Activated naive CD4-positive, alpha-beta T cell treated with anti-CD3 and anti-CD28 coated beads, Interleukin-2, amount 50 U/mL, for 24 hours (primary cell): ENCODE measurements around the gene PAX6.

Experiments
- H3K27ac Mint-ChIP-seq: one replicate; pipeline ENCODE4 v1.8.0; 2021; ENCODE audit warnings: mild to moderate bottlenecking, mixed read lengths
- H3K27me3 Mint-ChIP-seq: one replicate; pipeline ENCODE4 v1.8.0; 2021; ENCODE audit warnings: mixed read lengths
- H3K36me3 Mint-ChIP-seq: one replicate; pipeline ENCODE4 v1.8.0; 2021; ENCODE audit warnings: mixed read lengths
- H3K4me1 Mint-ChIP-seq: one replicate; pipeline ENCODE4 v1.8.0; 2021; ENCODE audit warnings: mixed read lengths
- H3K4me3 Mint-ChIP-seq: one replicate; pipeline ENCODE4 v1.8.0; 2021; ENCODE audit warnings: mild to moderate bottlenecking, mixed read lengths
- H3K9me3 Mint-ChIP-seq: one replicate; pipeline ENCODE4 v1.8.0; 2021; ENCODE audit warnings: mixed read lengths

The PAX6 gene

DNA sequence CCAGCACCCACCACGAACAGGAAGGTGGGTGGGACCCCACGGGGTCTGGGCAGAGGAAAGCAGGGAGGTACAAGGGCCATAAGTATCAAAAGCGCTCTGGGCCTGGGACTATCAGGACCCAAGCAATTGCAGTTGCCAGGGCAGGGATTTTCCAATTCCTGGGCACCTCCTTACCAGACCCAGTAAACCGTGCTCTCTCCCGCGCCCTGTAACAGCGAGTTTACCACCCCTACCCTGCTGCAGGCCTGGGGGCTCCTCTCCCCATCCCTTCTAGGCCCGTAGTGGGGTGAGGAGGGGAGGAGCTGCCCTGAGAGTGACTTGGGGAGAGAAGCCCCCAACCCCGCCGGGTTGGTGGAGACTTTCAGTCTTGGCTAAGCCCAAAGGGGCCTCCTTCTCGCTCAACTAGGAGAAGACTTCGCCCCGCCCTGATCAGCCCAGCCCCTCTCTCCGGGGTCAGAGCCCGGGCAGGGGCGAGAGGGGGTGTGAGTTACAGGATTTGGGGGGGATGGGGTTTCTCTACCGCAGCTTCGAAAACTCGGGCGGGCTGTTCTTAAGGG lies 5.4 kb downstream of the PAX6 start:
- Mint-ChIP-seq H3K4me3 (no peak overlapping the region), H3K27me3 (peaks cover 77% of the 10 kb centered on the region), H3K27ac (no peak overlapping the region), H3K36me3 (peaks cover 6% of the 10 kb centered on the region), H3K4me1 (peaks cover 46% of the 10 kb centered on the region), H3K9me3 (peaks cover 11% of the 10 kb centered on the region)

DNA sequence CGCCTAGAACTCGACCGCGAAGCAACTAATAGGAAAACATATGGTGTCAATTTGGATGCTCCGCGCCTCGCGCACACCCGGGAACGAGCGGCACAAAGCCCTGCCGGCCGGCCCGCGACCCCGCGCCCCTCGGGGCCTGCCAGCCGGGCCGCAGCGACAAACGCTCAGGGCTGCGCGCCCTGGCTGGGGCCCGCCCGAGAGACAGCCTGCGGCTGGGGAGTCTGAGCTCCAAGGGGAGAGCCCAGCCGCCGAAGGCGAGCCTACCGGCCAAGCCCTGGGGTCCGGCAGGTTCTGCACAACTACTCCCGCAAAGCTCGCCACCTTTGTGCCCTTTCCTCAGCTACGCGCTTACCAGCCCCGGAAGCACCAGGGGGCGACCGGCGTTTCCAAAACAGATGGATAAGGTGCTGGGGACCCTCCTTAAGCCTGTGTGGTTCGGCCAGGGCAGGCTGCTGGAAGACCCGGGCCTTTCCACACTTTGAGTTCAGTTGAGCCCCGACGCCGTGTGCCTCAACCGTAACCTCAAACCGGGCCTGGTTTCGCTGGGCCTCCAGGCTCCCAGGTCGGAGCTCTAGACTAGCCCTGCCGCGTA lies 6.0 kb downstream of the PAX6 start:
- Mint-ChIP-seq H3K27me3 (peaks cover 80% of the 10 kb centered on the region), H3K27ac (peak overlapping the region; percentile 30), H3K9me3 (peaks cover 17% of the 10 kb centered on the region), H3K4me3 (peak overlapping the region; percentile 72), H3K36me3 (peaks cover 9% of the 10 kb centered on the region), H3K4me1 (peaks cover 50% of the 10 kb centered on the region)

DNA sequence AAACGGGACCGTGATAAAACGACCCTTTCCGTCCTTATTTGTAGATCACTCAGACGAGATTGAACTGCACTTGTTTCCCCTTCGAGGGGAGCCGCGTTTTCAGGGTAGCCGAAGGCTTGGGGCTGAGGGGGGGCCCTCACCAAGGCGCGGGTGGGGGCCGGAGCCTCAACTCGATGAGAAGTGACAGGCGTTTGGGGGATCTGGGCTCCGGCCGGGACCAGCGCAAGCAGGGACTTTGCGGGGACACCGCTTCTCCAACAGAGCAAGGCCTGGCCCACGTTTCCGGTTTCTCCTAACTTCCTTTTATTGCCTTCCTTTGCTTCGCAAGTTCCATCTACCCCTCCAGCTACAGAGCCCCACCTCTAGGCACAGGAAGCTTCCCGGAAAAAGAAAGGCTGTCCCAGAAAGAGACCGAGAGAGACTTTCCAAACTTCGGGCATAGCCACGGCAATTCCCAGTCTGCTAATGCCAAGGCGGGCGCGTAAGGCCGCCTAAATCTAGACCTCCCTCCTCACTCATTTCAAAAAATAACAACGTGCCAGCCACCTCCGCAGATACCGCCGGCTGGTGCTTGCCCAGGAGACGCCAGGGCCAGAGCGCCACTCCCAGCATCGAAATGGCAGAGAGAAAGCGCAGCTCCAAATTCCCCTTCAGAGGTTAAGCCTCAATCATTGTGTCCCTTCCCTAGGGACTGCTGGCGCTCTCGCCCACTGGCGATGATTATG lies 6.6 kb downstream of the PAX6 start:
- Mint-ChIP-seq H3K9me3 (peaks cover 20% of the 10 kb centered on the region), H3K27me3 (peaks cover 80% of the 10 kb centered on the region), H3K4me3 (peak overlapping the region; percentile 72), H3K36me3 (peaks cover 12% of the 10 kb centered on the region), H3K27ac (no peak overlapping the region), H3K4me1 (peaks cover 49% of the 10 kb centered on the region)

DNA sequence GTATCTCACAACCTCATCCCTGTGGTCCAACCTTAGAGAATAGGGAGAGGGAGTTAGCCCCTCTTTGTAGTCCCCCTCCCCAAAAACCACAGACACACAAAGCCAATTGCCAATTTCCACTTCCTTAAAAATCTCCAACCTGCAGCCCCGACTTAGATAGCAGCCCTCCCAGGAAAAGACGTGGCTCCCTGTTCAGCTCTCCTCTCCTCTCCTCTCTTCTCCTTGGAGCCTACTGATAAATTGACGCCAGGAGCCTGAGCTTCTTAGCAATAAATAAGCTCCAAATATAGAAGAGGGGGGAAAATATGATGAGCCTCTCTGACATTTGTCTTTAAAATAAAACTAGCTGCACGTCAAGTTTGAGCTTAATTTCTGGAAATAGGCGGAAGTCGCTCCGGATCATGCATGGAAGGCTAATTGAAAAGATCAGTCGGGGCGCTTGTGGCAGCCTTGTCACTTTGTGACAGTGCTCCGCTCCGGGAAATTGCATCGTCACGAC lies 7.3 kb downstream of the PAX6 start:
- H3K27ac Mint-ChIP-seq: no peak overlapping the region
- peaks cover 46% of the 10 kb centered on the region for H3K4me1 Mint-ChIP-seq
- H3K9me3 Mint-ChIP-seq: peaks cover 20% of the 10 kb centered on the region
- H3K27me3 Mint-ChIP-seq: peaks cover 77% of the 10 kb centered on the region
- peak overlapping the region; percentile 72 for H3K4me3 Mint-ChIP-seq
- peaks cover 12% of the 10 kb centered on the region for H3K36me3 Mint-ChIP-seq

DNA sequence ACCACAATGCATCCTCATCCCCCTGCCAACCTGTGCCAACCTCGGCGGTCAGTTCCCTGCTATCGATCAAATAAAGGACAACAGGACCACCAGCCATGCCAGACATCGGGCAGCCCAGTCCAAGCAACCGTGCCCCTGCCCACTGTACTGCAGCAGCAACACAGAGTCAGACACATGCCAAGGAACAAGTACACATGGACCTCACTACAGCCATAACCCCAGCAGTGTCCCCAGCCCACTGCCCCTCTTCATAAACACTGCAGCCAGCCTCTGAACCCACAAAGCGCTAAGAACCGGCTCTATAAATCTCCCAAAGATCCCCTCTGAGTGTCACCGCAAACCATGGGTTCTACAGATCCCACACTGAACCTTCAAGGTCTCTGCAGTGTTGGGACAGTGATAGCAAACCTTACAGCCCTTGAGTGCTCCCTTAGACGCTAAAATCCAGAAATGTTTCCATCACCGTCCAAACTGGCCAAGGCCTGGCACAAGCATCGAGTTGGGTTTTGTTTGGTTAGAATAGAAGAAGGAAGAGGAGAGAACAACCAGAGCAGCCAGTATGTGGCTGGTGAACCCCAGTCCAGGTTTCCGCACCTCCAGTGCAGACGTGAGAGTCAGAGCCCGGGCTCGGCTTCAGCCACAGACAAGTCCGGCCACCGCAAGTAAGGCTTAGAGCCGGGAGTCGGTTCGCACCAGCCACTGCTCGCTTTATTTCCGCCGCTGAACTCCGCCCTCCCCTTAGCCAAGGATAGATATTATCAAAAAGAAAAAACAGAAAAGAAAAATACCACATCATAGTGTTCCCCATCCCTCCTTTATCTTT lies 7.9 kb downstream of the PAX6 start:
- H3K4me1 Mint-ChIP-seq: peaks cover 41% of the 10 kb centered on the region
- no peak overlapping the region for H3K27ac Mint-ChIP-seq
- H3K4me3 Mint-ChIP-seq: peak overlapping the region; percentile 44
- peaks cover 12% of the 10 kb centered on the region for H3K36me3 Mint-ChIP-seq
- H3K9me3 Mint-ChIP-seq: peaks cover 20% of the 10 kb centered on the region
- peaks cover 72% of the 10 kb centered on the region for H3K27me3 Mint-ChIP-seq

DNA sequence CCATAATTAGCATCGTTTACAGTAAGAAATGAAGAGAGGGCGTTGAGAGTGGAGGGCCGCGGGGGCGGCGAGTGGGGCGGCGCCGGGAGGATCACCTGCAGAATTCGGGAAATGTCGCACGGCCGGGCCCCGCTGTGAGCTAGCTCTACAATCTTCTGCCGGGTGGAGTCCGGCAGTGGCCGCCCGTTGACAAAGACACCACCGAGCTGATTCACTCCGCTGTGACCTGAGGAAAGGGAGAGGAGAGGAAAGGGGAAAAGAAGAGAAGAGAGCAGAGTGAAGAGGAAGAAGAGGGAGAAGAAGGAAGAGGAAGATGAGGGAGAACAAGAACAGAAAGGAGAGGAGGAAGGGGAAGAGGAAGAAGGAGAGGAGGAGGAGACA lies 8.5 kb downstream of the PAX6 start:
- Mint-ChIP-seq H3K9me3 (peaks cover 20% of the 10 kb centered on the region), H3K27ac (no peak overlapping the region), H3K4me3 (no peak overlapping the region), H3K27me3 (peaks cover 69% of the 10 kb centered on the region), H3K4me1 (peaks cover 43% of the 10 kb centered on the region), H3K36me3 (peaks cover 10% of the 10 kb centered on the region)

DNA sequence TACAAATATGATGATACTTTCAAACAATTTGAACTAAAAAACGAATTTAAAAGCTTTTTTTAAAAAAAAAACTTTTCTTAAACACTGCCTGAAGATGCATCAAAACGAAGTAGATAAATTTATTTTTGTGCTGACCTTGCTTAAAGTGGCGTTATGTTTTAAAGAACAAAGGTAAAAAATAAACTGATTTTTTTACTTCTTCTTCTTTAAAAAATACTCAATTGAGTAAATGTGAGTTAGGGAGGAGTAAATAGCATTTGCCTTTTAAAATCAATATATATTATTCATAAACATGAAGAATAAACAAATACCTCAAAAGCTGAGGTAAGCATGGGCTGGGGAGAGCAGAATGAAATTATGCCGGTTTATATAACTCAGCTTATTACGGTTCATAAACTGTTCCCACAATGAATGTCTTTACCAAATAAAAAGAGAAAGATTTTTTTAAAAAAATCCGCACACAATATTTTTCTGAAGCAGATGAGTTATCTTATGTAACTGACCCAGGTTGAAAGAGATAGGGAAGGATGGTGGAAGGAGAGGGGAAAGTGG lies 9.0 kb downstream of the PAX6 start:
- H3K4me1 Mint-ChIP-seq: peaks cover 47% of the 10 kb centered on the region
- peaks cover 20% of the 10 kb centered on the region for H3K9me3 Mint-ChIP-seq
- peaks cover 67% of the 10 kb centered on the region for H3K27me3 Mint-ChIP-seq
- no peak overlapping the region for H3K27ac Mint-ChIP-seq
- peaks cover 10% of the 10 kb centered on the region for H3K36me3 Mint-ChIP-seq
- H3K4me3 Mint-ChIP-seq: no peak overlapping the region

DNA sequence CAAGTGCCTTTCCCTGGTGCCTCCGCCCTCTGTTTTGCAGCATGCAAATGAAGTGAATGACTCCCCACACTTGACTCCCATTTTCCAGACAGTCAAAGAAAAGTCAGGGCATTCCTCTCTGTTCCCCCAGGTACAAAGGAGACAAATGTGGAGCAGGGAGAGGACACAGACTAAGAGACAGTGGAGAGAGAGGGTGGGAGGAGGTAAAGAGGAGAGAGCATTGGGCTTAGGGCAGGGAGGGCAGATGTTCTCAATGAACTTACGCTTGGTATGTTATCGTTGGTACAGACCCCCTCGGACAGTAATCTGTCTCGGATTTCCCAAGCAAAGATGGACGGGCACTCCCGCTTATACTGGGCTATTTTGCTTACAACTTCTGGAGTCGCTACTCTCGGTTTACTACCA lies 9.8 kb downstream of the PAX6 start:
- peaks cover 20% of the 10 kb centered on the region for H3K9me3 Mint-ChIP-seq
- H3K27me3 Mint-ChIP-seq: peaks cover 64% of the 10 kb centered on the region
- H3K4me3 Mint-ChIP-seq: no peak overlapping the region
- H3K27ac Mint-ChIP-seq: peak overlapping the region; percentile 35
- H3K4me1 Mint-ChIP-seq: peaks cover 44% of the 10 kb centered on the region
- H3K36me3 Mint-ChIP-seq: peaks cover 10% of the 10 kb centered on the region

DNA sequence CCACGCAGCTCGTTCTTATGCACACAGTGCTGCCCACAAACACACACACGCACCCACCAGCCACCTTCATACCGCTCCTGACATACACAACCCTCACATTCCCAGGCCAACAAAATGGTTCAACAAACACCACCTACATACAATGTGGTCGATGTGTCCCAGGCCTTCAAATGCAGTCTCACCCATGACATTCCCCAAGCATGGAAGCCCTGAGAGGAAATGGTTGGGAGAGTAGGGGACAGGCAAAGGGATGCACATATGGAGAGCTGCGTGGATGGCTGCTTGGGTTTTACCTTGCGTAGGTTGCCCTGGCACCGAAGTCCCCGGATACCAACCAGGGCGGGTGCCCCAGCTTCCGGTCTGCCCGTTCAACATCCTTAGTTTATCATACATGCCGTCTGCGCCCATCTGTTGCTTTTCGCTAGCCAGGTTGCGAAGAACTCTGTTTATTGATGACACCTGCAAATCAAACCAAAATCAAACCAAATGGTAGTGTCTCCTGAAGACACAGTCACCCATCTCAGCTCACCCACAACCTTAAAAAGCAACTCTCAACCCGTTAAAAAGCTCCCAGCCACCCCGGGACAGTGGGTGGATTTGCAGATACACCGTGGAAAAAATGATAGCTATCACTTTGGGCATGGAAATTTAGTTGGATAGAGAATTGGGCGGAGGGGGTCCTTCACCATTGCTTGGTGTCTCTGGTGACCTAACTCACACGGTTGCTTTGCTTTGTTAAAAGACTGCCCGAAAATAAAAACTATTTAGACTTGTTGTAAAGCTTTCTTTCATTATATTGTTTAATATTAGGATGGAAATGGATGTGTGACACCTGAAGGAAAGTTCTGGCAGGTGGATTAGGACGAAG lies 10.5 kb downstream of the PAX6 start:
- Mint-ChIP-seq H3K27me3 (peaks cover 68% of the 10 kb centered on the region), H3K4me3 (peak overlapping the region; percentile 2), H3K36me3 (peaks cover 10% of the 10 kb centered on the region), H3K27ac (peak overlapping the region; percentile 35), H3K4me1 (peaks cover 44% of the 10 kb centered on the region), H3K9me3 (peaks cover 20% of the 10 kb centered on the region)

DNA sequence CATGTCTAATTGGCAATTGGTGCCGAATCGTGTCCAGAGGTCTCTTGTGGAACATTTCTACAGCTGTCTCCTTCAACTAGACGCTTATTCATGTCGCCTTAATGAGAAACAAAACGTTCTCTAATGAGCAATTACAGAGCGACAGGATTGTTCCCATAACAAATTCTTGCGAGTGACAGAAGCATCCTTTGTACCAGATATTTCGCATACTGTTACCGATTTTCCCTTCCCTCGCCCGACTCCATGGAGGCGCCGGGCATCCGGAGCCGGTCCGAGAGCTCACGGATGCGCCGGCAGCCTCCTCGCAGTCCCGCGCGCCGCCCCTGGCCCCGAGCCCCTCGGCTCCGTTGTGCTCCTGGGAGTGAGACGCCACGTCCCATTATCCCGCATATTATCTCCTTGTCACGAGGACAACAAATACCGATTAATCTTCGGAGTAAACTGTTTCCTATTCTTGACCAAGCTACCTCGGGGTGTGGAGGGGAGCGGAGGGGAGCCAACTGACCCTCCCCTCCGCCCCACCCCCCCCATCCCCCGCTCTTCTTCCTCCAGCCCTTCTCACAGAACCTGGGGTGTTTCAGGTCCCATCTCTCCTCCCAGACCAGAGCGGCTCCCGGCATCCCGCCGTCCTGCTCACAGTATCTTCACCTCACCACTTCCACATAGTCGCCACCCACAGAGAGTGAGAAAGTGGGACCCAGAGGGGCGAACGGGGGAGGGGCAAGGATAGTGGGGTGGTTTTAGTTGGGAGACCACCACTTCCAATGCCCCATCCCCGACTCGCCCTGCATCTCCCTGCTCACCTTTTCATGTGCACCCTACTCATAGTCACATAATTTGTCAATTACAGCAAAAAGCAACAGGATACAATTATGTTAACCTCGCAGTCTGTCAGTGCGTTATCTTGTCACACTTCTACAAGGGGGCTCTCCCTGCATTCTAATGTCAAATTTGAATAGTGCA lies 11.4 kb downstream of the PAX6 start:
- Mint-ChIP-seq H3K36me3 (peaks cover 10% of the 10 kb centered on the region), H3K27me3 (peaks cover 66% of the 10 kb centered on the region), H3K4me3 (peak overlapping the region; percentile 2), H3K27ac (peak overlapping the region; percentile 10), H3K9me3 (peaks cover 20% of the 10 kb centered on the region), H3K4me1 (peaks cover 42% of the 10 kb centered on the region)

DNA sequence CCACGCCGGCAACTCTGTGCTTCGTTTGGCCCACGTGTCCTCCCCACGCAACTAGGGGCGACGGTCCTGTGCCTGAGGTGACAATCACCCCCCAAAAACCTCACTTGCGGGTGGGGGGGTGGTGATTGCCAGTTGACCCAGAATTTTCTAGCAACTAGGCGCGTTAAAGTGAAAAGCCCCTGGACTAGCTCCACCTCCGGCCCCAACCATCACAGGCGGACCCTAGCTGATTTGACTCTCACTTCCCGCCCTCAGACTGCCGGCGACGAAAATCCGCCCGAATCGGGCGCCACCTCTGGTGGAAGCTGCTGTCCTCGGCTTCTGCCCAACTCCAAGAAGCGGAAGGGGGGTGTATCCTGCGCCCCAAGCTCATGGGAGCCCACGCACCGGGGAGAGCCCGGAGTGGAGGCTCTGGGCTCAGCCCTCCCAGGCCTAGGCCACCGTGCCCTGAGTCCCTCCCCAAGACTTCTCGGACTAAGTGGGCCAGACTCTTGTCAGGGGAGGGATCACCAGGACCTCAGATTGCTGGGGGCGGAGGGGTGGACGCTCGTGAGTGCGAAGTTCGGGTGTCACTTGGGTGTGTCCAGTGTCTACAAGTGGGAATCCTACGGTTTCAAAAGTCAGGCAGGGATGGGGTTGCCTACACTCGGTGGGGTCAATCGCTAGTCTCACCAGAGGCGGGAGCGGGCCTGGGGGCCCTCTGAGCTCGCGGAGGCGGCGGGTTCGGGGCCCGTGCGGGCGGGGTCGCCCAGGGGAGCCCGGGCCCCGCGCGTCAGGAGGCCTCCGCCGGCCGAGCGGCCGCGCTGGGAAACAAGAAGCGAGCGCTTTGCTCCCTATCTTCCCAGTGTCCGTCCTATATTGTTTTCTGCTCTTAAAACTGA lies 12.3 kb downstream of the PAX6 start:
- H3K36me3 Mint-ChIP-seq: peaks cover 10% of the 10 kb centered on the region
- peaks cover 33% of the 10 kb centered on the region for H3K4me1 Mint-ChIP-seq
- H3K4me3 Mint-ChIP-seq: no peak overlapping the region
- H3K27me3 Mint-ChIP-seq: peaks cover 63% of the 10 kb centered on the region
- peak overlapping the region; percentile 10 for H3K27ac Mint-ChIP-seq
- peaks cover 20% of the 10 kb centered on the region for H3K9me3 Mint-ChIP-seq

DNA sequence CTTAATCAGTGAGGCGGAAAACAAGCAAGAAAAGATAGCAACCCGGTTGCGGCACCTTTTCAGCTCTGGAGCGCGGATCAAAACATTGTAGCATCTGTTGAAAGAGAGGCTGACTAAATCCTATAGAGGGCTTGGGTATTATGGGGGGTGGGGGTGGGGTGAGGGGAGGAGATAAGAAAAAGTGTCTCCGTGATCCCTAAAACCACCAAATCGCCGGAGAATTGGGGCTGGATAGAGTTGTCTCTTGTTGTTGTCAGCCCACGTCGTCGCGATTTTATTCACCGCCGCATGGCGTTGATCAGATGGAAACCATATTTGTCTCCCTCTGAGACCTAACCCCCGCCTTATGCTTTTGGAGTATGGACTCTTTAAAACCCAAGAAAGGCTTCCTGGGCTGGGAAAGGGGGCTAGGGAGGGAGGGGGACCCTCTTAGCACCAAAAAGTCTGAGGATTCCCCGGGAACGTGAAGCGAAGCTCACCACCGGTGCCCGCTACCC lies 13.0 kb downstream of the PAX6 start:
- Mint-ChIP-seq H3K4me3 (no peak overlapping the region), H3K27ac (no peak overlapping the region), H3K9me3 (peaks cover 15% of the 10 kb centered on the region), H3K4me1 (peaks cover 26% of the 10 kb centered on the region), H3K36me3 (peaks cover 8% of the 10 kb centered on the region), H3K27me3 (peaks cover 57% of the 10 kb centered on the region)
